GM12878 (cell line): ENCODE data around the gene MAST4. TPM values are rescaled to one million over a fixed set of nuclear protein-coding genes. Genes with fewer than 3 reads are reported as not detected.

ENCODE experiments used
- ATAC-seq: fragments of 200-7000 bp; cut with Tn5 transposase; 3 replicates; pipeline ENCODE4 v1.9.1; 2020; ENCODE audit warnings: mild to moderate bottlenecking, moderate library complexity
- BruUV-seq: library from RNA; stranded (reverse); fragments of 400-500 nt; replicated peaks from 2 replicates; lab custom pipeline; 2021; lab: Mats Ljungman, UMichigan
- CTCF ChIA-PET: fragments of 300-600 bp; sonication (Branson Sonifier 250); formaldehyde crosslinking; extraction: SDS; loops from one replicate; lab custom pipeline; 2021; ENCODE audit warnings: inconsistent platforms; lab: Yijun Ruan, JAX
- POLR2A ChIA-PET: fragments of 350-600 bp; formaldehyde crosslinking; extraction: SDS; loops from one replicate; lab custom pipeline; 2021; ENCODE audit warnings: inconsistent platforms; lab: Charles Lee
- RAD21 ChIA-PET: fragments of 300-600 bp; sonication (Branson Sonifier 250); formaldehyde crosslinking; loops from one replicate; lab custom pipeline; 2023; ENCODE audit warnings: antibody characterized with exemption; ENCODE audit not compliant: unreplicated experiment; lab: Charles Lee
- SMC1A ChIA-PET: fragments of 300-600 bp; sonication (Branson Sonifier 250); formaldehyde crosslinking; loops from one replicate; lab custom pipeline; 2023; ENCODE audit not compliant: unreplicated experiment, uncharacterized antibody; lab: Charles Lee
- DNase-seq: peaks from one replicate; pipeline ENCODE4 v3.0.0-alpha.2; 2011; ENCODE audit warnings: low read depth, low spot score
- FAIRE-seq: peaks from 3 replicates; lab custom pipeline; 2011; peaks lifted over from hg19 to GRCh38; lab: Jason Lieb, UNC
- H2AFZ ChIP-seq: 2 replicates; pipeline ENCODE4 v1.6.0; 2011; ENCODE audit warnings: low read depth, low read length, control low read depth; ENCODE audit not compliant: control insufficient read depth
- H3K27ac ChIP-seq: 2 replicates; pipeline ENCODE4 v1.5.1; 2011; ENCODE audit warnings: control low read depth; ENCODE audit not compliant: control insufficient read depth, insufficient read depth
- H3K27me3 ChIP-seq, 2 experiments: replicated peaks in 1 of 2; 2 replicates each; pipeline versions ENCODE4 v1.6.0 to v1.6.1; 2011; ENCODE audit warnings: low read length in 1 of 2; ENCODE audit not compliant: control insufficient read depth in 2 of 2, insufficient read depth in 2 of 2
- H3K36me3 ChIP-seq, 2 experiments: 2 replicates each; pipeline ENCODE4 v1.5.1; 2011; ENCODE audit warnings: low read length in 1 of 2; ENCODE audit not compliant: control insufficient read depth in 2 of 2, insufficient read depth in 2 of 2
- H3K4me1 ChIP-seq: 2 replicates; pipeline ENCODE4 v1.6.1; 2011; ENCODE audit warnings: mild to moderate bottlenecking, low read length, moderate library complexity, mixed read lengths; ENCODE audit not compliant: control insufficient read depth, insufficient read depth
- H3K4me2 ChIP-seq: 2 replicates; pipeline ENCODE4 v1.6.0; 2011; ENCODE audit warnings: control low read depth; ENCODE audit not compliant: control insufficient read depth, insufficient read depth
- H3K4me3 ChIP-seq: fragments of 200-600 bp; sonication (generic); 2 replicates; pipeline ENCODE4 v1.5.1; 2016
- H3K79me2 ChIP-seq: 2 replicates; pipeline ENCODE4 v1.6.0; 2011; ENCODE audit warnings: low read length; ENCODE audit not compliant: control insufficient read depth, insufficient read depth
- H3K9ac ChIP-seq: 2 replicates; pipeline ENCODE4 v1.8.0; 2011; ENCODE audit warnings: low read length, control low read depth, mixed read lengths; ENCODE audit not compliant: control insufficient read depth, insufficient read depth
- H3K9me3 ChIP-seq: replicated peaks from 3 replicates; pipeline ENCODE4 v1.5.1; 2011; ENCODE audit warnings: mild to moderate bottlenecking, low read length; ENCODE audit not compliant: control insufficient read depth, insufficient read depth
- H4K20me1 ChIP-seq: 2 replicates; pipeline ENCODE4 v1.6.0; 2011; ENCODE audit not compliant: control insufficient read depth, insufficient read depth
- BCL11A ChIP-seq: IDR thresholded peaks from 2 replicates; pipeline ENCODE4 v1.6.1; 2011; ENCODE audit warnings: low read depth, low read length
- BRCA1 ChIP-seq: IDR thresholded peaks from 2 replicates; pipeline ENCODE4 v1.6.1; 2011; ENCODE audit warnings: low read depth, low read length, improper control_type of control experiment
- CEBPB ChIP-seq, 2 experiments: fragments of 150-350 bp in 1 of 2; IDR thresholded peaks; 2 replicates each; pipeline ENCODE4 v1.6.1; 2012 to 2014; ENCODE audit warnings: low read depth in 2 of 2, low read length in 2 of 2, borderline replicate concordance in 1 of 2, inconsistent platforms in 1 of 2
- DPF2 ChIP-seq: fragments of 450-650 bp; IDR thresholded peaks from 2 replicates; pipeline ENCODE4 v1.6.1; 2017; ENCODE audit warnings: mild to moderate bottlenecking
- EGR1 ChIP-seq, 2 experiments: IDR thresholded peaks; 1 replicate in 1 of 2; 2 replicates in 1 of 2; pipeline ENCODE4 v1.6.1; 2011 to 2012; ENCODE audit warnings: low read depth in 2 of 2, low read length in 2 of 2, borderline replicate concordance in 1 of 2, mild to moderate bottlenecking in 1 of 2, moderate library complexity in 1 of 2
- HDAC2 ChIP-seq: fragments of 200-600 bp; sonication (generic); IDR thresholded peaks from 2 replicates; pipeline ENCODE4 v1.6.1; 2017
- KAT2A ChIP-seq: conservative IDR thresholded peaks from 2 replicates; pipeline ENCODE4 v1.6.1; 2011; ENCODE audit warnings: low read depth, low read length; ENCODE audit not compliant: control insufficient read depth
- MTA3 ChIP-seq: IDR thresholded peaks from 2 replicates; pipeline ENCODE4 v1.6.1; 2012; ENCODE audit warnings: low read length, inconsistent platforms, borderline replicate concordance
- MYC ChIP-seq: IDR thresholded peaks from 2 replicates; pipeline ENCODE4 v1.6.1; 2011; ENCODE audit warnings: mild to moderate bottlenecking, low read length, moderate library complexity, inconsistent platforms; ENCODE audit not compliant: insufficient read depth, insufficient replicate concordance, insufficient read length, severe bottlenecking
- NFXL1 ChIP-seq: fragments of 450-650 bp; IDR thresholded peaks from 2 replicates; pipeline ENCODE4 v1.6.1; 2017; ENCODE audit warnings: antibody characterized with exemption, mild to moderate bottlenecking, borderline replicate concordance
- SMARCA5 ChIP-seq: fragments of 450-650 bp; IDR thresholded peaks from 2 replicates; pipeline ENCODE4 v1.6.1; 2017; ENCODE audit warnings: mild to moderate bottlenecking
- TCF12 ChIP-seq: IDR thresholded peaks from 2 replicates; pipeline ENCODE4 v1.6.1; 2011; ENCODE audit warnings: low read depth, mild to moderate bottlenecking, low read length
- YBX1 ChIP-seq: fragments of 450-650 bp; IDR thresholded peaks from 2 replicates; pipeline ENCODE4 v1.6.1; 2016; ENCODE audit warnings: antibody characterized with exemption
- WGBS: methylation state at CpG from one replicate; pipeline ENCODE4 v1.1.6; 2016; ENCODE audit warnings: low lambda C conversion rate; ENCODE audit not compliant: insufficient replicate concordance, insufficient coverage; ENCODE audit errors: missing lambda C conversion rate; 5-methylcytosine and 5-hydroxymethylcytosine counted together
- in situ Hi-C: fragments of 300-500 bp; cut with MboI; formaldehyde crosslinking; loops from 9 replicates; pipeline ENCODE4 v1.14.3; 2018; ENCODE audit warnings: mixed read lengths
- intact Hi-C: fragments of 100-400 bp; cut with micrococcal nuclease; formaldehyde crosslinking; loops from one replicate; pipeline ENCODE4 v1.14.2; 2022; ENCODE audit not compliant: unreplicated experiment
- polyA plus RNA-seq, 11 experiments: library from polyadenylated mRNA; depleted of rRNA in 4 of 11; unstranded in 6 of 11; stranded (reverse) in 5 of 11; fragments of >200 nt; fragmentation: Nextera tagmentation in 4 of 11; fragmentation: Illumina TruSeq in 1 of 11; extraction: Ambion mirVana in 4 of 11; extraction: Trizol in 1 of 11; gene quantifications; 1 replicate in 1 of 11; 2 replicates in 10 of 11; pipeline versions ENCODE4 v1.2.1 to v1.2.3, GENCODE V29; 2011 to 2016; ENCODE audit warnings: inconsistent platforms in 2 of 11, missing spikeins in 2 of 11, low read depth in 1 of 11
- total RNA-seq, 4 experiments: library from RNA; depleted of rRNA in 3 of 4; stranded (reverse); fragments of >200 nt in 3 of 4; fragmentation: Illumina TruSeq in 1 of 4; extraction: Trizol in 1 of 4; gene quantifications; 2 replicates each; pipeline versions ENCODE4 v1.2.1 to v1.2.3, GENCODE V29; 2013 to 2021
- TF ChIP-seq, protein P1 (sequence below): IDR thresholded peaks from 2 replicates; pipeline ENCODE4 v1.6.1; 2011; ENCODE audit warnings: borderline replicate concordance, low read depth, mild to moderate bottlenecking, moderate library complexity, low read length; ENCODE audit not compliant: insufficient read depth, poor library complexity, severe bottlenecking
- TF ChIP-seq, protein P2 (sequence below): fragments of 150-350 bp; IDR thresholded peaks from 2 replicates; pipeline ENCODE4 v1.6.1; 2014; ENCODE audit warnings: mild to moderate bottlenecking, low read depth, low read length

MAST4 gene
- total and polyA plus RNA-seq, 10 of the 15 experiments (the other 5 are each of a cell fraction or from before 2014, with no cell fraction given): 0.02 to 1.6 (median 0.29) TPM; not detected in 1

DNA sequence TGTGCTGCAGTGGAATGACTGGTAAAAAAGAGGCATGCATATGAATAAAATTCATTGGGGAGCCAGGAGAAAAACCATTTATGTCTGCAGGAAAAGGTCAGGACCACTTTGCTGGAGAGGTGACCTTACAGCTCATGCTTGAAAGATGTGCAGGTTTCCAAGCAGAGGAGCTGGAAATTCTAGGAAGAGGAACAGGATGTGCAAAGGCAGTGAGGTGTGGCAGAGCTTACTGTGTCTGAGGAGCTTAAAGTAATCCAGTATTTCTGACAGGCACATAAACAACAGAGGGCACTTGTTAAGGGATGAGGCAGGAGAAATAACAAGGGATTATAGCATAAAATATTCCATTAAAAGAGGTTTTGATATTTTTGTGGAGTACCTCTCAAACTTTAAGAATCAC, 397.3 kb downstream of the MAST4 start:
- Histone ChIP-seq H3K9me3 (no peaks in the 10 kb centered on the region), H3K4me3 (no peak overlapping the region), H3K27ac (no peak overlapping the region), H3K36me3 (no peaks in the 10 kb centered on the region), H2AFZ (no peak overlapping the region), H3K4me2 (no peak overlapping the region), H3K4me1 (no peaks in the 10 kb centered on the region; the same call in 1 of the 2 replicates), H4K20me1 (no peaks in the 10 kb centered on the region), H3K9ac (no peak overlapping the region), H3K79me2 (no peaks in the 10 kb centered on the region), H3K27me3 (no peaks in the 10 kb centered on the region; a peak in 1 of 4 replicates)
- CTCF ChIA-PET: no interaction called here
- intact Hi-C loops (no loop called here), in situ Hi-C loops (loop anchor here (5.0 kb wide), 1 partner anchor 219 kb away; no protein-coding TSS in a partner anchor)
- no peak for FAIRE-seq
- TF ChIP-seq EGR1 (IDR thresholded peaks at IDR 0.05; ENCODE audit: borderline replicate concordance in 1 of 2, low read depth in 2 of 2, low read length in 2 of 2) (no peak), TCF12 (no peak), BRCA1 (no peak), DPF2 (no peak), SMARCA5 (no peak), NFXL1 (no peak), MYC (no peak), BCL11A (no peak)
- POLR2A ChIA-PET: no interaction called here
- no peak for ATAC-seq
- DNase-seq: no peak
- no TSS peak for BruUV-seq
- RAD21 ChIA-PET: no interaction called here
- SMC1A ChIA-PET: no interaction called here

DNA sequence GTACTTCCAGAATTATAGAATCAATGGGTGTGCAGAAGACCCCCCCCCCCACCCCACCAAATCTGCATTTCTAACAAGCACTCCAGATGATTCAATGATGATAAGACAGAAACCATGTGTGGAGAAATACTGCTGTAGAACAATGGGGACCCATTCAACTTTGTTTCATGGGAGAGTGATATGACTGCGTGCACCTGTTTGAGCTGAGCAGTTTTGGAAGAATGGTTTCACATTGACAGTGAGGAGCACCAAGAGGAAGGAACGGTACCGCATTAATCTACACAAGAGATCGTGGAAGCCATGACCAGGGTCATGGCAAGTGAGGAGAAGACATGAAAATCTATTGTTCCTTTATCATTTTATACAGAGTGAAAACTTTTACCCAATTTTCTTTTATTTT, 397.7 kb downstream of the MAST4 start:
- no peaks in the 10 kb centered on the region; a peak in 1 of 4 replicates for H3K27me3 ChIP-seq
- ATAC-seq (no peak), DNase-seq (no peak), FAIRE-seq (no peak)
- no peak overlapping the region for H3K4me2 ChIP-seq
- H3K79me2 ChIP-seq: no peaks in the 10 kb centered on the region
- H3K4me1 ChIP-seq: no peaks in the 10 kb centered on the region; the same call in 1 of the 2 replicates
- H3K27ac ChIP-seq: no peak overlapping the region
- no TSS peak for BruUV-seq
- WGBS: 2% methylated on average over 4 of the region's 4 CpGs
- RAD21 ChIA-PET: no interaction called here
- no peaks in the 10 kb centered on the region for H4K20me1 ChIP-seq
- H3K36me3 ChIP-seq: no peaks in the 10 kb centered on the region
- in situ Hi-C loops (loop anchor here (5.0 kb wide), 1 partner anchor 218 kb away; no protein-coding TSS in a partner anchor), intact Hi-C loops (no loop called here)
- no peak overlapping the region for H3K9ac ChIP-seq
- TF ChIP-seq YBX1 (no peak), HDAC2 (no peak), CEBPB (IDR thresholded peaks at IDR 0.05; ENCODE audit: borderline replicate concordance in 1 of 2, low read depth in 2 of 2, low read length in 2 of 2) (no peak), KAT2A (no peak), MTA3 (no peak)
- TF ChIP-seq, protein P1, sequence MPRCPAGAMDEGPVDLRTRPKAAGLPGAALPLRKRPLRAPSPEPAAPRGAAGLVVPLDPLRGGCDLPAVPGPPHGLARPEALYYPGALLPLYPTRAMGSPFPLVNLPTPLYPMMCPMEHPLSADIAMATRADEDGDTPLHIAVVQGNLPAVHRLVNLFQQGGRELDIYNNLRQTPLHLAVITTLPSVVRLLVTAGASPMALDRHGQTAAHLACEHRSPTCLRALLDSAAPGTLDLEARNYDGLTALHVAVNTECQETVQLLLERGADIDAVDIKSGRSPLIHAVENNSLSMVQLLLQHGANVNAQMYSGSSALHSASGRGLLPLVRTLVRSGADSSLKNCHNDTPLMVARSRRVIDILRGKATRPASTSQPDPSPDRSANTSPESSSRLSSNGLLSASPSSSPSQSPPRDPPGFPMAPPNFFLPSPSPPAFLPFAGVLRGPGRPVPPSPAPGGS: no peak
- TF ChIP-seq, protein P2, sequence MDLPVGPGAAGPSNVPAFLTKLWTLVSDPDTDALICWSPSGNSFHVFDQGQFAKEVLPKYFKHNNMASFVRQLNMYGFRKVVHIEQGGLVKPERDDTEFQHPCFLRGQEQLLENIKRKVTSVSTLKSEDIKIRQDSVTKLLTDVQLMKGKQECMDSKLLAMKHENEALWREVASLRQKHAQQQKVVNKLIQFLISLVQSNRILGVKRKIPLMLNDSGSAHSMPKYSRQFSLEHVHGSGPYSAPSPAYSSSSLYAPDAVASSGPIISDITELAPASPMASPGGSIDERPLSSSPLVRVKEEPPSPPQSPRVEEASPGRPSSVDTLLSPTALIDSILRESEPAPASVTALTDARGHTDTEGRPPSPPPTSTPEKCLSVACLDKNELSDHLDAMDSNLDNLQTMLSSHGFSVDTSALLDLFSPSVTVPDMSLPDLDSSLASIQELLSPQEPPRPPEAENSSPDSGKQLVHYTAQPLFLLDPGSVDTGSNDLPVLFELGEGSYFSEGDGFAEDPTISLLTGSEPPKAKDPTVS: no peak
- SMC1A ChIA-PET: no interaction called here
- H3K9me3 ChIP-seq: no peaks in the 10 kb centered on the region
- POLR2A ChIA-PET: no interaction called here
- no peak overlapping the region for H2AFZ ChIP-seq
- CTCF ChIA-PET: no interaction called here
- no peak overlapping the region for H3K4me3 ChIP-seq
